Measurements from ENCODE around the gene WDR64.
"Not testable (repeated sequence)": the region's sequence is repeated elsewhere in the genome, so short reads cannot be mapped to it uniquely, and the experiment has no call there.

The WDR64 gene

GRCh38 chr1:241776911-241777310 lies 124.8 kb downstream of the WDR64 start:
- H3K36me3 ChIP-seq (ENCODE audit: control insufficient read depth in 5 of 5, insufficient read depth in 5 of 5, low read length in 5 of 5): no peaks in the 10 kb centered on the region
- no peaks in the 10 kb centered on the region for H3K27me3 ChIP-seq (ENCODE audit: control insufficient read depth in 5 of 5, insufficient read depth in 4 of 5, low read length in 5 of 5)
- H3K9me3 ChIP-seq (ENCODE audit: control insufficient read depth in 5 of 5, low read length in 5 of 5): no peaks in the 10 kb centered on the region
- H3K27ac ChIP-seq (ENCODE audit: low read depth, low read length): no peak overlapping the region
- H3K4me1 ChIP-seq (ENCODE audit: control insufficient read depth in 5 of 5, insufficient read depth in 5 of 5, low read length in 5 of 5): no peaks in the 10 kb centered on the region
- H3K9ac ChIP-seq (ENCODE audit: low read length in 5 of 5): no peak overlapping the region
- no peak overlapping the region for H3K4me3 ChIP-seq (ENCODE audit: low read depth in 1 of 5, low read length in 5 of 5)

GRCh38 chr1:241778117-241778516 lies 126.0 kb downstream of the WDR64 start:
- H3K27ac ChIP-seq (ENCODE audit: low read depth, low read length): no peak overlapping the region
- H3K27me3 ChIP-seq (ENCODE audit: control insufficient read depth in 5 of 5, insufficient read depth in 4 of 5, low read length in 5 of 5): peaks cover 0 to 4% (median 0%) of the 10 kb centered on the region in 5 donors
- H3K36me3 ChIP-seq (ENCODE audit: control insufficient read depth in 5 of 5, insufficient read depth in 5 of 5, low read length in 5 of 5): no peaks in the 10 kb centered on the region
- no peaks in the 10 kb centered on the region for H3K9me3 ChIP-seq (ENCODE audit: control insufficient read depth in 5 of 5, low read length in 5 of 5)
- no peak overlapping the region for H3K9ac ChIP-seq (ENCODE audit: low read length in 5 of 5)
- no peak overlapping the region for H3K4me3 ChIP-seq (ENCODE audit: low read depth in 1 of 5, low read length in 5 of 5)
- H3K4me1 ChIP-seq (ENCODE audit: control insufficient read depth in 5 of 5, insufficient read depth in 5 of 5, low read length in 5 of 5): no peaks in the 10 kb centered on the region

- Histone ChIP-seq H3K4me1 (ENCODE audit: control insufficient read depth in 5 of 5, insufficient read depth in 5 of 5, low read length in 5 of 5) (no peaks in the 10 kb centered on the region), H3K36me3 (ENCODE audit: control insufficient read depth in 5 of 5, insufficient read depth in 5 of 5, low read length in 5 of 5) (no peaks in the 10 kb centered on the region), H3K4me3 (ENCODE audit: low read depth in 1 of 5, low read length in 5 of 5) (no peak overlapping the region), H3K27me3 (ENCODE audit: control insufficient read depth in 5 of 5, insufficient read depth in 4 of 5, low read length in 5 of 5) (peaks cover 0 to 6% (median 0%) of the 10 kb centered on the region in 5 donors), H3K9ac (ENCODE audit: low read length in 5 of 5) (no peak overlapping the region), H3K9me3 (ENCODE audit: control insufficient read depth in 5 of 5, low read length in 5 of 5) (no peaks in the 10 kb centered on the region), H3K27ac (ENCODE audit: low read depth, low read length) (no peak overlapping the region)
Measured at GRCh38 chr1:241779897-241780296, 127.8 kb downstream of the WDR64 start.

- no peaks in the 10 kb centered on the region for H3K4me1 ChIP-seq (ENCODE audit: control insufficient read depth in 5 of 5, insufficient read depth in 5 of 5, low read length in 5 of 5)
- peaks cover 0 to 6% (median 0%) of the 10 kb centered on the region in 5 donors for H3K27me3 ChIP-seq (ENCODE audit: control insufficient read depth in 5 of 5, insufficient read depth in 4 of 5, low read length in 5 of 5)
- no peaks in the 10 kb centered on the region for H3K9me3 ChIP-seq (ENCODE audit: control insufficient read depth in 5 of 5, low read length in 5 of 5)
- no peak overlapping the region for H3K27ac ChIP-seq (ENCODE audit: low read depth, low read length)
- H3K4me3 ChIP-seq (ENCODE audit: low read depth in 1 of 5, low read length in 5 of 5): no peak overlapping the region
- H3K36me3 ChIP-seq (ENCODE audit: control insufficient read depth in 5 of 5, insufficient read depth in 5 of 5, low read length in 5 of 5): no peaks in the 10 kb centered on the region
- no peak overlapping the region for H3K9ac ChIP-seq (ENCODE audit: low read length in 5 of 5)
Measured at GRCh38 chr1:241782396-241782795, 130.3 kb downstream of the WDR64 start.

- Histone ChIP-seq H3K4me1 (ENCODE audit: control insufficient read depth in 5 of 5, insufficient read depth in 5 of 5, low read length in 5 of 5) (no peaks in the 10 kb centered on the region), H3K4me3 (ENCODE audit: low read depth in 1 of 5, low read length in 5 of 5) (no peak overlapping the region), H3K27me3 (ENCODE audit: control insufficient read depth in 5 of 5, insufficient read depth in 4 of 5, low read length in 5 of 5) (peaks cover 0 to 6% (median 0%) of the 10 kb centered on the region in 5 donors), H3K27ac (ENCODE audit: low read depth, low read length) (no peak overlapping the region), H3K9me3 (ENCODE audit: control insufficient read depth in 5 of 5, low read length in 5 of 5) (no peaks in the 10 kb centered on the region), H3K36me3 (ENCODE audit: control insufficient read depth in 5 of 5, insufficient read depth in 5 of 5, low read length in 5 of 5) (no peaks in the 10 kb centered on the region), H3K9ac (ENCODE audit: low read length in 5 of 5) (no peak overlapping the region)
Measured at GRCh38 chr1:241787691-241788090, 135.6 kb downstream of the WDR64 start.

GRCh38 chr1:241789061-241789460 lies 137.0 kb downstream of the WDR64 start:
- no peak overlapping the region for H3K9ac ChIP-seq (ENCODE audit: low read length in 5 of 5)
- no peaks in the 10 kb centered on the region for H3K36me3 ChIP-seq (ENCODE audit: control insufficient read depth in 5 of 5, insufficient read depth in 5 of 5, low read length in 5 of 5)
- H3K4me1 ChIP-seq (ENCODE audit: control insufficient read depth in 5 of 5, insufficient read depth in 5 of 5, low read length in 5 of 5): no peaks in the 10 kb centered on the region
- H3K4me3 ChIP-seq (ENCODE audit: low read depth in 1 of 5, low read length in 5 of 5): no peak overlapping the region
- peaks cover 0 to under 1% (median 0%) of the 10 kb centered on the region in 5 donors for H3K27me3 ChIP-seq (ENCODE audit: control insufficient read depth in 5 of 5, insufficient read depth in 4 of 5, low read length in 5 of 5)
- H3K9me3 ChIP-seq (ENCODE audit: control insufficient read depth in 5 of 5, low read length in 5 of 5): no peaks in the 10 kb centered on the region
- H3K27ac ChIP-seq (ENCODE audit: low read depth, low read length): no peak overlapping the region

GRCh38 chr1:241799416-241799815 lies 147.3 kb downstream of the WDR64 start:
- H3K9me3 ChIP-seq (ENCODE audit: control insufficient read depth in 5 of 5, low read length in 5 of 5): no peaks in the 10 kb centered on the region
- H3K4me1 ChIP-seq (ENCODE audit: control insufficient read depth in 5 of 5, insufficient read depth in 5 of 5, low read length in 5 of 5): no peaks in the 10 kb centered on the region
- no peaks in the 10 kb centered on the region for H3K27me3 ChIP-seq (ENCODE audit: control insufficient read depth in 5 of 5, insufficient read depth in 4 of 5, low read length in 5 of 5)
- H3K9ac ChIP-seq (ENCODE audit: low read length in 5 of 5): no peak overlapping the region
- H3K27ac ChIP-seq (ENCODE audit: low read depth, low read length): no peak overlapping the region
- no peaks in the 10 kb centered on the region for H3K36me3 ChIP-seq (ENCODE audit: control insufficient read depth in 5 of 5, insufficient read depth in 5 of 5, low read length in 5 of 5)
- H3K4me3 ChIP-seq (ENCODE audit: low read depth in 1 of 5, low read length in 5 of 5): no peak overlapping the region

GRCh38 chr1:241800640-241801039 lies 148.6 kb downstream of the WDR64 start:
- Histone ChIP-seq H3K9ac (ENCODE audit: low read length in 5 of 5) (no peak overlapping the region), H3K9me3 (ENCODE audit: control insufficient read depth in 5 of 5, low read length in 5 of 5) (no peaks in the 10 kb centered on the region), H3K36me3 (ENCODE audit: control insufficient read depth in 5 of 5, insufficient read depth in 5 of 5, low read length in 5 of 5) (no peaks in the 10 kb centered on the region), H3K4me1 (ENCODE audit: control insufficient read depth in 5 of 5, insufficient read depth in 5 of 5, low read length in 5 of 5) (no peaks in the 10 kb centered on the region), H3K4me3 (ENCODE audit: low read depth in 1 of 5, low read length in 5 of 5) (no peak overlapping the region), H3K27me3 (ENCODE audit: control insufficient read depth in 5 of 5, insufficient read depth in 4 of 5, low read length in 5 of 5) (no peaks in the 10 kb centered on the region), H3K27ac (ENCODE audit: low read depth, low read length) (no peak overlapping the region)

- Histone ChIP-seq H3K9ac (ENCODE audit: low read length in 5 of 5) (no peak overlapping the region), H3K27ac (ENCODE audit: low read depth, low read length) (no peak overlapping the region), H3K9me3 (ENCODE audit: control insufficient read depth in 5 of 5, low read length in 5 of 5) (no peaks in the 10 kb centered on the region), H3K27me3 (ENCODE audit: control insufficient read depth in 5 of 5, insufficient read depth in 4 of 5, low read length in 5 of 5) (no peaks in the 10 kb centered on the region), H3K4me1 (ENCODE audit: control insufficient read depth in 5 of 5, insufficient read depth in 5 of 5, low read length in 5 of 5) (no peaks in the 10 kb centered on the region), H3K36me3 (ENCODE audit: control insufficient read depth in 5 of 5, insufficient read depth in 5 of 5, low read length in 5 of 5) (no peaks in the 10 kb centered on the region), H3K4me3 (ENCODE audit: low read depth in 1 of 5, low read length in 5 of 5) (no peak overlapping the region)
Measured at GRCh38 chr1:241802863-241803262, 150.8 kb downstream of the WDR64 start.

- H3K4me1 ChIP-seq (ENCODE audit: control insufficient read depth in 5 of 5, insufficient read depth in 5 of 5, low read length in 5 of 5); H3K27ac ChIP-seq (ENCODE audit: low read depth, low read length): not testable (repeated sequence)
Measured at GRCh38 chr1:241804706-241805105, 152.6 kb downstream of the WDR64 start.

GRCh38 chr1:241808265-241808664 lies 156.2 kb downstream of the WDR64 start:
- Histone ChIP-seq H3K27ac (ENCODE audit: low read depth, low read length) (no peak overlapping the region), H3K9ac (ENCODE audit: low read length in 5 of 5) (no peak overlapping the region), H3K36me3 (ENCODE audit: control insufficient read depth in 5 of 5, insufficient read depth in 5 of 5, low read length in 5 of 5) (no peaks in the 10 kb centered on the region), H3K4me1 (ENCODE audit: control insufficient read depth in 5 of 5, insufficient read depth in 5 of 5, low read length in 5 of 5) (no peaks in the 10 kb centered on the region), H3K27me3 (ENCODE audit: control insufficient read depth in 5 of 5, insufficient read depth in 4 of 5, low read length in 5 of 5) (no peaks in the 10 kb centered on the region), H3K9me3 (ENCODE audit: control insufficient read depth in 5 of 5, low read length in 5 of 5) (no peaks in the 10 kb centered on the region), H3K4me3 (ENCODE audit: low read depth in 1 of 5, low read length in 5 of 5) (no peak overlapping the region)

More at GRCh38 chr1:241804706-241805105, 152.6 kb downstream of the WDR64 start:
- not testable (repeated sequence) for H3K4me3 ChIP-seq (ENCODE audit: low read depth in 1 of 5, low read length in 5 of 5); H3K9ac ChIP-seq (ENCODE audit: low read length in 5 of 5); H3K27me3 ChIP-seq (ENCODE audit: control insufficient read depth in 5 of 5, insufficient read depth in 4 of 5, low read length in 5 of 5); H3K36me3 ChIP-seq (ENCODE audit: control insufficient read depth in 5 of 5, insufficient read depth in 5 of 5, low read length in 5 of 5); H3K9me3 ChIP-seq (ENCODE audit: control insufficient read depth in 5 of 5, low read length in 5 of 5)
